Right lobe of liver (tissue), 6 donors: ENCODE data around the gene CD81. TPM values are rescaled to one million over a fixed set of nuclear protein-coding genes. Genes with fewer than 3 reads are reported as not detected.
A peak's percentile ranks its signal among the peaks of the same experiment; 100 is the strongest.

Source experiments
- ATAC-seq, 4 donors: fragments of 200-7000 bp; cut with Tn5 transposase; one replicate each; pipeline ENCODE4 v1.9.1; 2020; ENCODE audit warnings: mild to moderate bottlenecking in 4 of 4, moderate library complexity in 4 of 4
- DNase-seq, 3 donors: peaks; one replicate each; pipeline ENCODE4 v3.0.0-alpha.2; 2020
- H3K27ac ChIP-seq, 3 donors: fragments of 200-600 bp; one replicate each; pipeline ENCODE4 v1.8.0; 2022
- H3K27me3 ChIP-seq, 2 donors: fragments of 200-600 bp; one replicate each; pipeline ENCODE4 v1.8.0; 2022
- H3K36me3 ChIP-seq, 4 donors: fragments of 200-600 bp; sonication (generic) in 1 of 4; one replicate each; pipeline versions ENCODE4 v1.5.1 to v1.8.0; 2017 to 2022; ENCODE audit warnings: control low read depth in 1 of 4
- H3K4me1 ChIP-seq, 4 donors: fragments of 200-600 bp; sonication (generic) in 1 of 4; one replicate each; pipeline versions ENCODE4 v1.5.1 to v1.8.0; 2017 to 2022; ENCODE audit warnings: control low read depth in 1 of 4
- H3K4me3 ChIP-seq, 3 donors: fragments of 200-600 bp; one replicate each; pipeline ENCODE4 v1.8.0; 2022
- H3K9me3 ChIP-seq, 4 donors: fragments of 200-600 bp; sonication (generic) in 1 of 4; one replicate each; pipeline versions ENCODE4 v1.5.1 to v1.8.0; 2017 to 2022; ENCODE audit warnings: control low read depth in 1 of 4
- CTCF ChIP-seq, 4 donors: fragments of 200-600 bp in 3 of 4; fragments of 450-650 bp in 1 of 4; IDR thresholded peaks; one replicate each; pipeline versions ENCODE4 v1.5.1 to v1.8.0; 2016 to 2022; ENCODE audit warnings: antibody characterized with exemption in 4 of 4, mild to moderate bottlenecking in 2 of 4
- POLR2A ChIP-seq: fragments of 450-650 bp; IDR thresholded peaks from one replicate; pipeline ENCODE4 v1.6.1; 2017; ENCODE audit warnings: antibody characterized with exemption, mild to moderate bottlenecking
- WGBS: methylation state at CpG from one replicate; pipeline ENCODE4 v1.1.6; 2018; ENCODE audit warnings: low coverage, low lambda C conversion rate; ENCODE audit not compliant: insufficient coverage; ENCODE audit errors: missing lambda C conversion rate; 5-methylcytosine and 5-hydroxymethylcytosine counted together
- intact Hi-C, 2 donors: fragments of 100-400 bp; cut with DNase I; formaldehyde crosslinking; loops; one replicate each; pipeline versions ENCODE4 v1.11.2 to v1.14.1; 2022
- total RNA-seq, 6 experiments: library from RNA; depleted of rRNA in 2 of 6; stranded (reverse); fragments of >200 nt in 2 of 6; fragmentation: NEBNext Ultra II Directional in 3 of 6; extraction: Animal tissue kit (Norgen Biotek cat#: 25700) in 3 of 6; gene quantifications; one replicate each; pipeline versions ENCODE4 v1.1.0 to v1.2.4, GENCODE V29; 2016 to 2023
- donor health status: DM: no; HTN: yes; CAD: no.
- donor health status: DM: no; HTN: no; CAD: no.
- donor health status: DM: no; HTN: no; CAD: no.
- donor health status: DM: no; HTN: yes; CAD: no.
- donor health status: DM: no; HTN: yes; CAD: no.

Gene CD81
- total RNA-seq, 6 experiments from 2014 or later: 433 to 721 (median 528) TPM

- peak; percentile 27 to 51 (median 34) for ATAC-seq
- peak; percentile 83 to 86 (median 86) for DNase-seq
- H3K9me3 ChIP-seq: no peaks in the 10 kb centered on the region
- peak overlapping the region; percentile 76 to 99 (median 86) for H3K27ac ChIP-seq
- no peak for TF ChIP-seq CTCF (IDR thresholded peaks at IDR 0.05)
- peak; percentile 79 for TF ChIP-seq POLR2A
- no peaks in the 10 kb centered on the region for H3K27me3 ChIP-seq
- peaks cover 0 to 72% (median 43%) of the 10 kb centered on the region in 4 donors for H3K4me1 ChIP-seq
- WGBS: no CpG with 5 or more reads among the region's 20 CpGs
- peak overlapping the region; percentile 32 to 44 (median 44) for H3K4me3 ChIP-seq
- intact Hi-C loops: no loop called here
- no peaks in the 10 kb centered on the region for H3K36me3 ChIP-seq
These were observed 3.8 kb downstream of the CD81 start for GRCh38 chr11:2380807-2381350.

DNA sequence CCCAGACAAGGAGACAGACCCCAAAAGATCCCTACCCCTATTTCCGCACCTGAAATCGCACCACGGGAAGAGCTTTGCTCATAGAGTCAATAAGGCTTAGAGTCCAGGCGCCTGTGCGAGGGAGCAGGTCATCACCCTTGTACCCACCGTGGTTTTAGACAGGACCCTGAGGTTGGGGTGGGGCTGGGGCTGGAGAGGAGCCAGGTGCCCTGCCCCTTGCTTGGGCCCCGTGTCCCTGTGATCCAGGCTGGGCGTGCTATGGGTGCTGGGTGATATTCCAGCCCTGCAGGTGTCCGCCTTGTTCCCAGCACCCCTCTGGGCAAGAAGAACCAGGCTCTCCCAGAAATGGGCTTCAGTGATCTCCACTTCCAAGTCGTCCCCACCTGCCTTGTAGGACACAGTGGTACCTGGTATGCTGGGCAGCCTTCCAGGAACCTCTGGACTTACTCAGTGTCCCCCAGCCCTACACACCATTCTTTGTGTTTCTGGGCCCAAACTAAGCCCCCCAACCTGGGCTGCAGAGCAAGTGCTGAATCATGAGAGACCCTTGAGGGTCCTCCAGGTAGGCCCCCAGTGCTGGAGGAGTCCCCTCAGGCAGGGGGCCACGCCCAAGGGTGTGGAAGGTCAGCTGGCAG is 4.5 kb downstream of the CD81 start:
- Histone ChIP-seq H3K9me3 (no peaks in the 10 kb centered on the region), H3K4me3 (peak overlapping the region; percentile 32 to 44 (median 44)), H3K27me3 (no peaks in the 10 kb centered on the region), H3K36me3 (no peaks in the 10 kb centered on the region), H3K27ac (peak overlapping the region; percentile 76 to 99 (median 86)), H3K4me1 (peaks cover 0 to 73% (median 43%) of the 10 kb centered on the region in 4 donors)
- ATAC-seq (peak in 3 of 4 donors; percentile 1 to 4 (median 2)), DNase-seq (peak; percentile 54 to 76 (median 75))
- 49% methylated on average over 5 of the region's 11 CpGs for WGBS
- intact Hi-C loops: no loop called here
- TF ChIP-seq POLR2A (no peak), CTCF (IDR thresholded peaks at IDR 0.05) (no peak)

GRCh38 chr11:2382129-2382517 is 5.0 kb downstream of the CD81 start:
- no peak for ATAC-seq

More at GRCh38 chr11:2382129-2382517, 5.0 kb downstream of the CD81 start:
- H3K36me3 ChIP-seq: no peaks in the 10 kb centered on the region
- no peaks in the 10 kb centered on the region for H3K27me3 ChIP-seq
- intact Hi-C loops: no loop called here
- H3K4me1 ChIP-seq: peaks cover 0 to 75% (median 44%) of the 10 kb centered on the region in 4 donors
- TF ChIP-seq POLR2A: no peak
- TF ChIP-seq CTCF (IDR thresholded peaks at IDR 0.05): no peak
- 0% methylated on average over 3 of the region's 11 CpGs for WGBS
- H3K27ac ChIP-seq: peak overlapping the region; percentile 76 to 99 (median 86)
- DNase-seq: peak in 1 of 3 donors; percentile 29
- no peaks in the 10 kb centered on the region for H3K9me3 ChIP-seq
- no peak overlapping the region for H3K4me3 ChIP-seq
